GM21737 (cell line): Measurements from ENCODE around the gene EFNA5.

ENCODE experiments used
- ATAC-seq: cut with Tn5 transposase; IDR thresholded peaks from one replicate; pipeline ENCODE4 v1.9.1; 2021; ENCODE audit warnings: mild to moderate bottlenecking, moderate library complexity; ENCODE audit not compliant: unreplicated experiment

EFNA5 gene

DNA sequence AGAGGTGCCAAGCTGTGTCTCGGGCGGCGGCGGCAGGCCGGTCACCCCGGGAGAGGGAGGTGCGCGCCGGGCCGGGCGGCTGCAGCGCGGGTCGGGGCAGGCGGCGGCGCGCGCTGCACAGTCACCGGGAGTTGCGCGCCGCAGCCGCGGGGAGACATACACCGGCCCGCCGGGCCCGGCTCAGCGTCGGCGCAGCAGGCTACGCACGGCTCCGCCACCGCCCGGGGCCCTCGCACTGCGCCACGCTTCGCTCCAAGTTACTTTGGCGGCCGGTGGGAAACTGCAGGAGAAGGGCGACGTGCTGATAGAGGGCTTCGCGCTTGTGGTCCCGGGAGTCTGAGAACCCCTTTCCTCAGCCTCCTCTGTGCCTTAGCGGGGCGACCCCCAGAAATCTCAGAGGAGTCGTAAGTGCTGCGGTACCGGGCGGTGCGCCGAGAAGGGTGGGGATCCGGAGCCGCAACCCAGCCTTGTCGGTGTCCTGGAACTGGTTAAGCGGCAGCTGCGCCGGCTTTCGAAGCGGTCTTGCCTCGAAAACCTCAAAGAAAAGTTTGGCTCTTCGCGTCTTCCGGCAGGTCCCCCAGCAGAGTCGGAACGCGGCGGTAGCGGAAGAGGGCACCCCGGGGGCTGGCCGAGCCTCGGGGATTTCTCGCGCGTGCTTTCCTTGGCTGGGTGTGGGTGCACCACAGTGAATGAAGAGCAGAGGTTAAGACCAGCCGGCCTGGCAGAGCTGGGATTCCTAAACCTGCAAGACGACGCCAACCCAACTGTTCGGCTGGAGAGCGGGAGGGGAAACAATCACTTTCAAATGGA is at the start of gene EFNA5:
EFNA5 (minus strand) TSS at position 6 of the 810 bp plus-strand sequence.
- no peak for ATAC-seq

DNA sequence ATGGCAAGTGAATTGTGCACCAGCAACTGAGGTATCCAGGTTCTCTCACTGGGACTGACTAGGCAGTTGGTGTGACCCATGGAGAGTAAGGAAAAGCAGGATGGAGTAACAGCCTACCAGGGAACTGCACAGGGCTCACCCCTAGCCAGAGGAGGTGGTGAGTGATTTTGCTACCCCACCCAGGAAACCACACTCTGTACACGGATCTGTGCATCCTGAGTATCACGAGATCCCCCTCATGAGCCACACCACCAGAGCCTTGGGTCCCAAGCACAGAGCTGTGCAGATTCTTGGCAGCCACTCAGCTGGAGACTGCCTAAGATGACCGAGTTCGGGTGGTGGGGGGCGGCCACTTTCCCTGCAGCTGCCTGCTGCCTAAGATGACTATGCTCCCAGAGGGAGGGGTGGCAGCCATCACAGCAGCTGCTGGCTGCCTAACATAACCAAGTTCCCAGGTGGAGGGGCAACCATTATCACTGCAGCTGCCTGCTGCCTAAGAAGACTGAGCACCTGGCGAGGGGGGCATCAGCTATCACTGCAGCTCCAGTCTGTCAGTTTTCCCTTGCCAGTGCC is 48.4 kb upstream of the EFNA5 start:
- no peak for ATAC-seq

DNA sequence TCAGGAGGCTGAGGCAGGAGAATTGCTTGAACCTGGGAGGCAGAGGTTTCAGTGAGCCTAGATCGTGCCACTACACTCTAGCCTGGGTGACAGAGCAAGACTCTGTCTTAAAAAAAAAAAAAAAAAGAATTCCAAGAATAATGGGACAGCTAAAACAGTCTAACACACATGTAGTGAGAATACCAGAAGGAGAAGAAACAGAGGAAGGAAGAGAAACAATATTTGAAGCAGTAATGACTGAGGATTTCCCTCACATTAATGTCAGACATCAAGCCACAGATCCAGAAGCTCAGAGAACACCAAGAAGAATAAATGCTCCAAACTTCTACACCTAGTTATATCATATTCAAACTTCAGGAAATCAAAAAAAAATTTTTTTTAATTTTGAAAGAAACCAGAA is 47.1 kb upstream of the EFNA5 start:
- no peak for ATAC-seq

DNA sequence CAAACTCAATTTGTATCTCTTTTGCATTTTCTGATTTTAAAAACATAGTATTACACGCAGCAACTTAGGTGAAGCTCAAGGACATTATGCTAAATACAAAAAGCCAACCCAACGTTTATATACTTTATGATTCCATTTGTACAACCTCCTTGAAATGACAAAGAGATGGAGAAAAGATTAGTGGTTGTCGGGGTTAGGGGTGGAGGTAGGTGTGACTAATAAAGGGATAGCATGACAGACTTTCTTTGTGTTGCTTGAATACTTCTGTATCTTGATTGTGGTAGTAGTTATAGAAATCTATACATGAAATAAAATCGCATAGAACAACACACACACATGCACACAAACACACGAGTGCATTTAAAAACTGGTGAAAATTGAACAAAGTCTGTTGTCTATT is 42.5 kb upstream of the EFNA5 start:
- ATAC-seq = no peak

DNA sequence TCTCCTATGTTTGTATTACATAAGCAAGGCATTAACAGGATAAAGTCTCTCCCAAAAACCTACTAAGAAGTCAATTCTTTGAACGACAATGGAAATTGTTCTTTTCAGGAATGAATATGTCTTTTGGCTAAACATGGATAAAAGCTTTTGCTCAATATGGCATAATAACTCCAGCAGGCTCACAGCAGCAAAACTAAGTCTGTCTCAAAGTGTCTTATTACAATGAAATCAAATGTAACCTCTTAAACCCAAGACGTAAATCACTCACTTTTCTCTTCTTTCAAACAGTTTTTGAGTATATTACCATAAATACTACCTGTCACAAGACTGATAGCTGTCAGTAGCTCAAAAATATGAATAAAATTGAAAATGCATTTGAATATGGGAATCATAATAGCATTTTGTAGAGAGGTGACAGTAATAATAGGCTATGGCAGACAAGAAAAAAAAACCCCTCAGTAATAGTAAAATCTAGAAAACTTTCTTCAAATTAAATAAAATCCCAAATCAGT is 41.7 kb upstream of the EFNA5 start:
- ATAC-seq = no peak

DNA sequence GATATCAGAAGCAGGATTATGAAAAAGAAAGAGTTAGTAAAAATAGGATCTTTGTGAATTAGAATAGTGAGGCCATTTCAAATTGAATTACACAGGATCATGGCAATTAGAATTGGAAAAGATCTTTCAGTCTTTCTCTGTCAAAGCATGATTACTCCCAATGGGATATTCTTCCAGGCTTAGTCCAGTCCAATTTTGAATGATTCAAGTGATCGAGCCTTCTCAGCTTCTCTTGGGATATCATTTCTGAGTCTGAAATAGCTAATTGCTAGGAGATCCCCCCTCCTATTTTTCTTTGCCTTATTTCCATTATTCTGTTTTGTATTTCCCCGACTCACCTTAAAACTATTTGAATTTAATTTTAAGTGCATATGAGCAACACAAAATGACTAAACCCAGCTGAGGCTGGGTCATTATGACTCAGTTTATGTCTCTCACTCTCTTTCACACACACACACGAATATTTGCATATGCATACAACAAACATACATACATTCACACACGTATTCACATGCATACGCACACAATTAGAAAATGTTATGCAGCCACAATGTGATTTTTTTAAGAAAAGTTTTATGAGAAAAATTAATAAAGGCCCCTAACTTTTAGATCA is 34.8 kb upstream of the EFNA5 start:
- no peak for ATAC-seq

DNA sequence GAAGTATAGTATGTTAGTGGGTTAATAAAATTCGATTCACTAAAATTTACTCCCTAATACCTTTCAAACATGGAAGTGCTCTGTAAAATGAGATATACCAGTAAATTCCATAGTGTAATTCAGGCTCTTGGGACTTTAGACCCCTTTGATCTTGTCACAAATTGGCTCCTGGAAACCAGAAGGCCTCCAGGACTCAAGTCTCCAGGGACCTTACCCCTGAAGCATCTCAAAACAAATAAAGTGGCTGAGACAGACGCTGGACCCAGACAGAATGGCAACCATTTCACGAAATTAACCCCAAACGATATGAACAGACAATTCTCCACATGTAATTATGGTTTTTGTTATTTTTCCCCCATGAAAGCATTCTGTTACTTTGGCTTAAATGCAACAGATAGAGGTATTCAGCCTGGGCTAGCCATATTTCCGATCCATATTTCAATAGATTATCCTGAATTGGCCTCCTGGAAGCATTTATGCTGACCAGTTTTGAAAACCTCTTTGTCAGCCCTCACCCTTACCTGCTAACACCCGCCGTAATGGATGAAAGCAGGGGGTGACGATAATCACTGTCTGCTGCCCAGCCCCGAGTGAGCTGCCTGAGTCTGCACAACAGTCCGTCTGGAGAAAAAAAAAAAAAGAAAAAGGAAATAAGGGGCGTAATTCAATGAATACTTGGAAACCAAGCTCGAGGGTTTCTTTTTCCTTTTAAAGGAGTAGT is 34.1 kb upstream of the EFNA5 start:
- no peak for ATAC-seq

DNA sequence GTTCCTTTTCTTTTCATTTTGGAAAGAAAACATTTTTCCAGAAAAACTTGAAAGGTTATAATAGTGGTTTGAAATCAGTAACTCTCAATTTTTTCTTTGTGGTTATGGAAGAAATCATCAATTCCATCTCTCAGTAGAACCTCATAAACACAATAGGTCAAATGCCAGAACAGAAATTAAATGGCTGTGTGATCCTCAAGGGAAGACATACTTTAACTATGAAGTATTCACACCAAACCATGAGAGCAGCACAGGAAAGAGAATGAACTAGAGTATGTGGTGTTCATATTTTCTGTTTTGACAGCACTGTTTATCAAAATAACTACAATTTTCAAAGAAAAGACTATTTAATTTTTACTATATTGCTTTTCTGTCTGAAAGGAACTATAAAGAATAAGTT is 29.7 kb upstream of the EFNA5 start:
- no peak for ATAC-seq

DNA sequence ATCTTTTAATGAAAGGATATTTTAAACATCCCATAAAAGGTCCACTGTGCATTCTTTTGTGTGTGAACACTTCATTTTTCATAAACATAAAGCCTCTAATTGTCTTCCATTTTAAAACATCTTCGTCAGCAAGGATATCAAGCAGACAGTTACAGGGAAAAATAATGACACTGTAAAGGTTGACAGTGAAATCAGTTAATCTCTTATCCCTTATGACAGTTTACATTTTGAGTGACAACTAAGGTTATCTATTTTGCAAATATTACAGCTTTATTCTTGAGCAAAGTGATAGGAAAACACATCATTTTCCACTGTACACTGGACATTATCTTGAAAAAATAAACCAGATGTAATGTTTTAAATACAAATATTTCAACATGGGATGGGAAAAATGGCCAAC is 28.7 kb upstream of the EFNA5 start:
- ATAC-seq = no peak

DNA sequence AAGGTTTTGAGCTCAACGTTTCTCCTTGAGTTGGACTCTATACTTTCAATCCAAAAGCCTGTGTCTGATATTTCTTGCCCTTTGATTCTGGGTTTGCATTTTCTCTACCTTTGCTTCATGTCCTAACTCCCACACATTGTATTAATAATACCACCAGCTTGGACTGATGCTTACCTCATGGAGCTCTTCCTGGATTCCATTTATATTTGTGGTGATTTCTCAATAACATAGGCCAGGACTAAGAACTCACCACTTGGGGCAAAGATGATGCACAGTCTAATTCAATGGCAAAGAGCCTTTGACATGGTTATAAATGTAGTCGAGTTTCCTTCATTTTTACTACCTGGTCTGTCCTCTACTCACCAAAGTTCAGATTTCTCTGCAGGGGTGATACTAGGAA is 27.5 kb upstream of the EFNA5 start:
- ATAC-seq = no peak

DNA sequence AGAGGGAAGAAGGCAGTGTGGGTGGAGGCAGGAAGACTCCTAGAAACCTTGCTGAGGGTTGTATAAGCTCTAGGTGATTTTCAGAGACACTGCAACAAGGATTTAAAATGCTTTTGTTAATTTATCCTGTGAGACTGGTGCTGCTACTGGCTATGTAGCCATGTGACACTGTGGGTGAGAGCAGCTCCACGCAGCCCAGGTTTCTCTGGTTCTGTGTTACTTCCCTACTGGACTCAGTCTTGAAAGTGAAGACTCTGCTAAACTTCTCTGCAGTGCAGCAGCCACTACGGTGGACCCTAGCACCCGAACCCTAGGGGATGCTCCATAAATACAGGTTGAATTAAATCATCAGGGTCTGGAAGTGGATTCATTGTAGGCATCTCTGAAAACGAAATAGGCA is 25.8 kb upstream of the EFNA5 start:
- no peak for ATAC-seq

DNA sequence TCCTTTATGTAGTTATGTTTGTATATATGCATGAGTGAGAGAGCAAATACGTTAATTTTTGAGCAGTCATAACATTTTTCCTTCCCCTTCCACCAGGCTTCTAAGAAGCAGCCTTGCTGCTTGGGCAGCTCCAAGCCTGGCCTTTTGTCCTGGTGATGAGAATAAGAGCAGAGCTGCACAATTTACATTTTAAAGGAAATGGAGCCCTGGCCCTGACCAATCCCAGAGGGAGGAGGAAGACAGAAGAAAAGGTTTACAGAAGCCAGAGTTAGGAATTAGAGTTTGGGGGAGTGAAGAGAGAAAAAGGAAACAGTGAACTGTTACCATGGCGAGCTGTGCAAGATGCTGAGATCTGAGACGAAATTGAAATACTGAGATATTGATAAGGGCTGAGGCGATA is 25.3 kb upstream of the EFNA5 start:
- no peak for ATAC-seq

DNA sequence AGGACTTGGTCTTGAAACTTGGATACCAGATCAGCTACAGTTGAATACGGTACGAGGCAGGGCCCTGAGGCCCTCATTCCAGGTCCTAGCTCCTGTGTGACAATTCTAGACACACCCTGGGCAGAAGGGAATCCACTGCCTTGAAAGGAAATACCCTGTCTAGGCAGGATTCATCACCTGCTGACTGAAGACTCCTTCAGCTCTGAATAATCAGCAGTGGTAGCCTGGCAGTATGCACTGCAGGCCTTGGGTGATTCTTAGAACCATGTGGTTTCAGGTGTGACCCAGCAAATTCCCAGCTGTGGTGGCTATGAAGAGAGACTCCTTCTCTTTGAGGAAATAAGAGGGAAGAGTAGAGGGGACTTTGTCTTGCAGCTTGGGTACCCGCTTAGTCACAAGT is 17.2 kb upstream of the EFNA5 start:
- no peak for ATAC-seq

DNA sequence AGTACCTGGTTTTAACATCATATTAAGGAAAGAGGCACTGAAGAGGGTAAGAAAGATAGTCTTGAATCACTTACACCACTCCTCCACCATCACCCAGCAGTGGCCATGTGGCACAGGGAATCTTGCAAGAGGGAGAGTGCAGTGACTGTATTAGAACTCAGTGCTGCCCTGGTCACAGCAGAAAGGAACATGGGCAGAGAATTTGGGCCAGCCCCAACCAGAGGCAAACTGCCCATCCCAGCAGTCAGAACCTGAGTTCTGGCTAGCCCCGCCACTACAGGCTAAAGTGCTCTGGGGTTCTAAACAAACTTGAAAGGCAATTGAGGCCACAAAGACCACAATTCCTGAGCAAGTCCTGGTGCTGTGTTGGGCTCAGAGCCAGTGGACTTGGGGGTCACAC is 16.7 kb upstream of the EFNA5 start:
- no peak for ATAC-seq

DNA sequence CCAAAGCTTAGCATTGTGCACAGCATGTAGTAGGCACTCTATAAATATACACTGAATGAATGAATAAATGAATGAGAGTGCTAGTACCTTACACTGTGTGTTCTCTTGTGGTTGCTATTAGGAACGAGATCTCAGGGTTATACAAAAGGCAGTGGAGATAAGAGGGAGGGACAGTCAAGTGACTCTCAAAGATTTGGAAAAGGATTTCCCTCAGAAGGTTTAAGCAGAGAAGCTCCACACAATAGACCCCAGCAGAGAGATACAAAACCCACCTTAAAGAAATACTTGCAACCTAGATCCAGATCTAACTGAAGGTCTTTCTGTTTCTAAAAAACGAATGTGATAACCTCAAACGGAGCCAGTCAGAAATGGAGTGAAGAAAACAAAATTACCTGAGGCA is 11.8 kb upstream of the EFNA5 start:
- no peak for ATAC-seq

DNA sequence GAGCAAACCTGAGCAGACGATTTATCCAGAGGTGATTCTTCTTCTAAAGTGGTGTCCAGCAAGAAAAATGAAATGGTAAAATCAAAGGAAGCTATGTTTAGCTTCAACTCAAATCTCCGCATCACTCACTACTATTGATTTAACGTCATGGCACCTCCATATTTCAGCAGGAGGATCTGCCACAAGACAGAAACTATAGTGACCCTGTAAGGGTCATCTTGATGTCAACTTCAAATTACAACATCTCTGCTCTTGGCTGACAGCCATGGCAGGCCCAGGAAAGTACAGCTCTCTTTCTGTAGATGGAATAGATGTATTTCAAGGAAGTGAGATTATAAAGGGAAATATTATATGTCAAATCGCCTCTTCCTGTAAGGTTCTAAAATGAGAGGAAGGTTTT is 10.1 kb upstream of the EFNA5 start:
- no peak for ATAC-seq

DNA sequence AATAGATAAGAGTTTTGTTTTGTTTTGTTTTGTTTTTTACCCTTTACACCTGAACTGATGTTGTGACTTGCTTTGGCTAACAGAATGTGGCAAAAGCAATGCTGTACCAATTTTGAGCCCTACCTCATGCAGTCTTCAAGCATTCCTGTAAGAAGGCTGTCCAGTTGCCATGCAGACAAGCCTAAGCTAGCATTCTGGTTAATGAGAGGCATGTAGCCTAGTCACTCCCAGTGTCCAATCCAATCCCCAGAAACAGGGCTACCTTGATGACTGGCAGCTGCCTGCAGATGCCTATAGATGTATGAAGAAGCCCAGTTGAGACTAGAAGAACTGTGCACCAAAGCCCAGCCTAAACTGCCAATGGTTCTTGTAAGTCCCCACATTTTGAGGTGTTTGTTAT is 9.4 kb upstream of the EFNA5 start:
- ATAC-seq = no peak

DNA sequence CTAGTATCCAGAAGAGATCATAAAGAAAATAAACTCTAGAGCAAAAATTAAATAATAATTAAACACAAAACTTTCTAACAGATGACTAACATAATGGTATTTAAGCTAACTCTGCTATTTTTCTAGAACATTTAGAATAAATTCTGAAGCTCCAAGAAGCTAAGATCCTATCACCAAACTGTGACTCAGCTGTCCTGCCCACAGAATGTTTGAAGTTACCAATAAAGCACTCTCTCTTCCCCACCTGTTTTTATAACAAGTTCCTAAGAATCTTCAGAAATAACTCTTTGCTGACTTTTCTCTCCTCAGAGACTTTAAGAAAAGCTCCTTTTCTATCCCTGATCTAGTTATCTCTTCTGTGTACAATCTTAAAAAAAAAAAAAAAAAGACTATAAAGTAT is 6.0 kb upstream of the EFNA5 start:
- no peak for ATAC-seq

DNA sequence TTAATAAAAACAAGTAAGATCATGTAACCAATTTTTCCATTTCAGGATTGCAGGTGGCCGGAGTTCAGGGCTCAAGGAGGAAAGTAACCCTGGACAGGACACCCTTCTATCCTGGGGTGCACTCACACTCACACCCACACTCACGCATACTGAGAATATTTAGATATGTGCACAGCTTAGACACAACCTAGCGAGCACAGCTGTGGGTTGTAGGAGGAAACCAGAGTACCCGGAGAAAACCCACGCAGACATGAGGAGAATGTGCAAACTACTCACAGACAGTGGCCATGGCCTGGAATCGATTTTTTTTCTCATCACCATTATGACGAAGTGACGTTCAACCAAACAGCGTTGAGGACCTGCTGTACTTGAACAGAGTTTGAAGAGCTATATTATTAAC is 4.5 kb upstream of the EFNA5 start:
- no peak for ATAC-seq

DNA sequence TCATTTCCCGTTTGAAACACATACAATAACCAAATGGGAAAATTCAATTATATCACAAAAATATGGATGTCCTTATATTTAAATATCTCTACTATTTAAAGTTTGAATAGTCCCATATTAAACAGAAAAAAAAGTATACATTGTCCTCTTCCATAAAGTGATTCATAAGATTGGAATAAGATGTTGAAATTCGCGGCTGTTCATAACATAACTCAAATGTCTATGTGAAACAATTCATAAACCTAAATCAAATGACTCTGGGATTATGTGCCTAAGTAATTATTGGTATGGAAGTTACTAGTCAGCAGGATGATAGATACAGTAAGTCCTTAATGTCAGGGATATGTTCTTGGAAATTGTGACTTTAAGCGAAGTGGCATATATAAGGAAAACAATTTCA is 3.9 kb upstream of the EFNA5 start:
- no peak for ATAC-seq

DNA sequence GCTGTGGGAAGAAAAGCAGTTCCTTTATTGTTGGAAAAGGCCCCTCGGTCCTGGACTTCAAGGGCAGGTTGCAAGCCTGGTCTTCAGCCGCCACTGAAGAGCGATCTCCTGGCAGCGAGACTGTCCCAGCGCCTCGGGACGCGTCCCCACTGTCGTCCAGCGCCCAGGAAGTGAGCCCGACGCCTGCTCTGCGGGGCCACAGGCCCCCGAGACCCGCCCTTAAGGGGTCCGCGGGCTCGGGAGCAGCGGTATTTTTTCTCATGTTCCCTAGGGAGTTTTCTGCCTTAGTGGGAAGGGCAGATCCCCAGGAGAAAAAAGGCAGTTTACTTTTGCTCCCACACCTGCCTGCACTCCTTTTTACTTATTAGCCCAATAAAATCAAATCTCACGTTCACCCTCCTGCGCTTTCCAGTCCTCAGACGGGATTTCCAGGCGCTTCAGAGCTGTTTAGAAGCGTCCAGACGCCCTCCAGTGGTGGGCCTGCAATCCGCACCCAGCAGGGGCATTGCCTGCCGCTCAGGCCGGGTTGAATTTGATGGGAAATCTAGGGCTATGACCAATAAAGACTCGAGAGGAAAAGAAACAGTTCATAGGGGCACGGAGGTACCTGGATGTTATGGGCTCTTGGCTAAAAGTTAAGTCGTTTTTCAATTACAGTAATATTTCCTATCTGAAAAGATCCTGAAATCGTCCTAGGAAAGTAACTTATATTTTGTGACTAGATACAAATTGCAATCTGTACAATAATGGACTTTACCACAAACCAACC is 2.8 kb upstream of the EFNA5 start:
- ATAC-seq = peak; percentile 81
